Activated gamma-delta T cell treated with Interleukin-2 at 50 U/mL for 16 hours (primary cell): ENCODE measurements around the gene APBB2.

Experiments used
- DNase-seq: peaks from one replicate; pipeline ENCODE4 v3.0.0-alpha.2; 2020

The APBB2 gene

GRCh38 chr4:41098093-41099048 is 116.0 kb downstream of the APBB2 start:
- no peak for DNase-seq

- no peak for DNase-seq
Observed at GRCh38 chr4:41095973-41096372, 118.4 kb downstream of the APBB2 start.

- DNase-seq, result no peak
Observed at GRCh38 chr4:41095192-41095872, 119.0 kb downstream of the APBB2 start.

GRCh38 chr4:41092128-41092527 is 122.2 kb downstream of the APBB2 start:
- no peak for DNase-seq

GRCh38 chr4:41081847-41082246 is 132.5 kb downstream of the APBB2 start:
- DNase-seq, result no peak

- no peak for DNase-seq
Observed at GRCh38 chr4:41080976-41081375, 133.4 kb downstream of the APBB2 start.

- DNase-seq, result no peak
Observed at GRCh38 chr4:41079881-41080560, 134.3 kb downstream of the APBB2 start.

GRCh38 chr4:41077628-41078027 is 136.7 kb downstream of the APBB2 start:
- no peak for DNase-seq

- DNase-seq, result no peak
Observed at GRCh38 chr4:41076481-41076880, 137.9 kb downstream of the APBB2 start.

- DNase-seq, result no peak
Observed at GRCh38 chr4:41074215-41074614, 140.1 kb downstream of the APBB2 start.

- no peak for DNase-seq
Observed at GRCh38 chr4:41072021-41072777, 142.1 kb downstream of the APBB2 start.

GRCh38 chr4:41070516-41071281 is 143.6 kb downstream of the APBB2 start:
- no peak for DNase-seq

- DNase-seq, result no peak
Observed at GRCh38 chr4:41069838-41070237, 144.5 kb downstream of the APBB2 start.

- no peak for DNase-seq
Observed at GRCh38 chr4:41069257-41069656, 145.1 kb downstream of the APBB2 start.

- DNase-seq, result no peak
Observed at GRCh38 chr4:41067369-41067768, 147.0 kb downstream of the APBB2 start.

- no peak for DNase-seq
Observed at GRCh38 chr4:41066049-41066448, 148.3 kb downstream of the APBB2 start.

- no peak for DNase-seq
Observed at GRCh38 chr4:41065434-41066006, 148.8 kb downstream of the APBB2 start.

GRCh38 chr4:41064953-41065352 is 149.4 kb downstream of the APBB2 start:
- no peak for DNase-seq

- DNase-seq, result no peak
Observed at GRCh38 chr4:41061482-41062185, 152.7 kb downstream of the APBB2 start.

GRCh38 chr4:41060352-41061334 is 153.7 kb downstream of the APBB2 start:
- no peak for DNase-seq
